Endothelial cell of umbilical vein (primary cell): ENCODE measurements around the gene GJD2. TPM values are rescaled to one million over a fixed set of nuclear protein-coding genes. Genes with fewer than 3 reads are reported as not detected.

Experiments
- BruUV-seq: library from RNA; stranded (reverse); fragments of 400-500 nt; replicated peaks from 2 replicates; lab custom pipeline; 2021; lab: Mats Ljungman, UMichigan
- CTCF ChIA-PET: fragments of 300-600, 350-600 bp; sonication (Branson Sonifier 250); formaldehyde crosslinking; loops from one replicate; lab custom pipeline; 2021; ENCODE audit warnings: antibody characterized with exemption, inconsistent platforms; lab: Charles Lee
- POLR2A ChIA-PET: fragments of 300-600, 350-600 bp; sonication (Branson Sonifier 250); formaldehyde crosslinking; loops from one replicate; lab custom pipeline; 2021; ENCODE audit warnings: antibody characterized with exemption, inconsistent platforms; lab: Charles Lee
- DNase-seq: peaks from one replicate; pipeline ENCODE4 v3.0.0-alpha.2; 2011; ENCODE audit warnings: low read depth, low spot score
- FAIRE-seq: peaks from 2 replicates; lab custom pipeline; 2011; peaks lifted over from hg19 to GRCh38; lab: Jason Lieb, UNC
- H2AFZ ChIP-seq: 2 replicates; pipeline ENCODE4 v1.6.0; 2012; ENCODE audit warnings: low read depth, low read length, control low read depth, inconsistent platforms
- H3K27ac ChIP-seq: 2 replicates; pipeline ENCODE4 v1.5.1; 2011; ENCODE audit warnings: low read depth, mild to moderate bottlenecking, control low read depth, low read length, moderate library complexity; ENCODE audit not compliant: insufficient read depth
- H3K27me3 ChIP-seq, 2 experiments: 2 replicates each; pipeline versions ENCODE4 v1.6.0 to v1.6.1; 2011; ENCODE audit warnings: low read length in 2 of 2, mixed read lengths in 1 of 2; ENCODE audit not compliant: control insufficient read depth in 2 of 2, insufficient read depth in 2 of 2
- H3K36me3 ChIP-seq, 2 experiments: 2 replicates in 1 of 2; 3 replicates in 1 of 2; pipeline ENCODE4 v1.5.1; 2011; ENCODE audit warnings: low read length in 2 of 2, mild to moderate bottlenecking in 1 of 2, moderate library complexity in 1 of 2; ENCODE audit not compliant: control insufficient read depth in 2 of 2, insufficient read depth in 2 of 2; ENCODE audit errors: extremely low read depth in 1 of 2
- H3K4me1 ChIP-seq: 3 replicates; pipeline ENCODE4 v1.5.1; 2011; ENCODE audit warnings: mild to moderate bottlenecking, low read length; ENCODE audit not compliant: control insufficient read depth, insufficient read depth; ENCODE audit errors: extremely low read depth
- H3K4me2 ChIP-seq: 2 replicates; pipeline ENCODE4 v1.6.1; 2011; ENCODE audit warnings: low read length, control low read depth, mixed read lengths; ENCODE audit not compliant: insufficient read depth
- H3K4me3 ChIP-seq, 3 experiments: fragments of 200-600 bp in 1 of 3; sonication (generic), shearing (Covaris generic) in 1 of 3; replicated peaks in 1 of 3; 2 replicates each; pipeline ENCODE4 v1.5.1; 2011 to 2016; ENCODE audit warnings: control low read depth in 3 of 3, low read length in 3 of 3, mild to moderate bottlenecking in 2 of 3, inconsistent platforms in 1 of 3, low read depth in 1 of 3, moderate library complexity in 1 of 3; ENCODE audit not compliant: insufficient read depth in 1 of 3
- H3K79me2 ChIP-seq: 2 replicates; pipeline ENCODE4 v1.6.0; 2012; ENCODE audit warnings: low read length, inconsistent platforms; ENCODE audit not compliant: control insufficient read depth, insufficient read depth
- H3K9ac ChIP-seq: replicated peaks from 2 replicates; pipeline ENCODE3; 2011; ENCODE audit warnings: low read length, control low read depth; ENCODE audit not compliant: insufficient read depth; ENCODE audit errors: extremely low read depth
- H3K9me1 ChIP-seq: replicated peaks from 3 replicates; pipeline ENCODE4 v1.6.0; 2011; ENCODE audit warnings: mild to moderate bottlenecking, low read length; ENCODE audit not compliant: control insufficient read depth, insufficient read depth; ENCODE audit errors: extremely low read depth
- H3K9me3 ChIP-seq: replicated peaks from 2 replicates; pipeline ENCODE4 v1.5.1; 2012; ENCODE audit warnings: low read length, inconsistent platforms; ENCODE audit not compliant: control insufficient read depth, insufficient read depth
- H4K20me1 ChIP-seq: replicated peaks from 2 replicates; pipeline ENCODE3; 2011; ENCODE audit warnings: mild to moderate bottlenecking, low read length; ENCODE audit not compliant: control insufficient read depth, insufficient read depth; ENCODE audit errors: extremely low read depth
- CTCF ChIP-seq, 2 donors: IDR thresholded peaks; 1 replicate in 1 of 2; 2 replicates in 1 of 2; pipeline ENCODE4 v1.5.1; 2011; ENCODE audit warnings: low read length in 2 of 2, mild to moderate bottlenecking in 2 of 2, moderate library complexity in 2 of 2, control low read depth in 1 of 2, inconsistent platforms in 1 of 2, low read depth in 1 of 2; ENCODE audit not compliant: insufficient read depth in 1 of 2; ENCODE audit errors: extremely low read depth in 1 of 2
- EZH2 ChIP-seq: IDR thresholded peaks from 2 replicates; pipeline ENCODE4 v1.6.1; 2012; ENCODE audit warnings: borderline replicate concordance, low read depth, mild to moderate bottlenecking, moderate library complexity, low read length, inconsistent platforms; ENCODE audit not compliant: severe bottlenecking
- FOS ChIP-seq: IDR thresholded peaks from 2 replicates; pipeline ENCODE4 v1.6.1; 2011; ENCODE audit warnings: mild to moderate bottlenecking, low read length, moderate library complexity, borderline replicate concordance; ENCODE audit not compliant: insufficient read depth
- GATA2 ChIP-seq: IDR thresholded peaks from 2 replicates; pipeline ENCODE4 v1.7.0; 2011; ENCODE audit warnings: low read depth, mild to moderate bottlenecking, moderate library complexity, mixed read lengths, low read length; ENCODE audit not compliant: insufficient read length, insufficient read depth
- JUN ChIP-seq: IDR thresholded peaks from 2 replicates; pipeline ENCODE4 v1.6.1; 2011; ENCODE audit warnings: borderline replicate concordance, low read depth; ENCODE audit not compliant: insufficient read length, insufficient read depth
- MAX ChIP-seq: IDR thresholded peaks from 2 replicates; pipeline ENCODE4 v1.6.1; 2011; ENCODE audit not compliant: insufficient read depth, insufficient read length
- MYC ChIP-seq: IDR thresholded peaks from one replicate; pipeline ENCODE4 v1.6.1; 2011; ENCODE audit warnings: mild to moderate bottlenecking, low read depth, low read length
- POLR2A ChIP-seq: IDR thresholded peaks from 2 replicates; pipeline ENCODE4 v1.6.1; 2012; ENCODE audit warnings: low read depth, mild to moderate bottlenecking, control low read depth, low read length
- POLR2AphosphoS5 ChIP-seq: IDR thresholded peaks from 2 replicates; pipeline ENCODE4 v1.6.1; 2012; ENCODE audit warnings: low read depth, mild to moderate bottlenecking, control low read depth, low read length, moderate library complexity; ENCODE audit not compliant: insufficient read depth
- dilution Hi-C: fragments of 300-500 bp; cut with MboI; formaldehyde crosslinking; loops from one replicate; pipeline ENCODE4 v1.15.0; 2019; ENCODE audit warnings: low sequenced_read_pairs; ENCODE audit not compliant: extremely low pct_ligation_motif_present
- intact Hi-C: fragments of 100-400 bp; cut with micrococcal nuclease; formaldehyde crosslinking; loops from one replicate; pipeline ENCODE4 v1.10.0; 2022
- polyA plus RNA-seq, 4 experiments: library from polyadenylated mRNA; depleted of rRNA in 3 of 4; stranded (reverse) in 3 of 4; unstranded in 1 of 4; fragments of >200 nt; gene quantifications; 2 replicates each; pipeline versions ENCODE4 v1.2.1 to v1.2.3, GENCODE V29; 2011 to 2012; ENCODE audit warnings: missing spikeins in 1 of 4
- total RNA-seq: library from RNA; stranded (reverse); gene quantifications from 2 replicates; pipeline ENCODE4 v1.2.3, GENCODE V29; 2021

The GJD2 gene
- total and polyA plus RNA-seq, 2 donors (not counting 3 experiments of a cell fraction or from before 2014, with no cell fraction given), result not detected

GRCh38 chr15:34776606-34777105 lies 21.9 kb upstream of the GJD2 start:
- Histone ChIP-seq H2AFZ (no peak overlapping the region), H3K9me1 (no peaks in the 10 kb centered on the region), H3K27ac (no peak overlapping the region), H3K9me3 (no peaks in the 10 kb centered on the region), H3K4me1 (no peaks in the 10 kb centered on the region), H3K36me3 (no peaks in the 10 kb centered on the region), H3K4me2 (no peak overlapping the region), H3K79me2 (no peaks in the 10 kb centered on the region), H4K20me1 (no peaks in the 10 kb centered on the region), H3K4me3 (no peak overlapping the region), H3K27me3 (peaks cover 16 to 18% of the 10 kb centered on the region in 2 experiments), H3K9ac (no peak overlapping the region)
- dilution Hi-C loops (no loop called here), intact Hi-C loops (no loop called here)
- no peak for TF ChIP-seq EZH2
- DNase-seq (no peak), FAIRE-seq (no peak)
- BruUV-seq, result no TSS peak
- ChIA-PET CTCF (interaction anchor here (1.0 kb wide), 1 partner anchor 155 kb away, joined by 3 read pairs; no protein-coding TSS in a partner anchor), POLR2A (no interaction called here)

- Histone ChIP-seq H3K27ac (no peak overlapping the region), H3K36me3 (no peaks in the 10 kb centered on the region), H3K9me3 (no peaks in the 10 kb centered on the region), H3K79me2 (no peaks in the 10 kb centered on the region), H3K9me1 (no peaks in the 10 kb centered on the region), H3K4me1 (no peaks in the 10 kb centered on the region), H2AFZ (no peak overlapping the region), H4K20me1 (no peaks in the 10 kb centered on the region), H3K9ac (no peak overlapping the region), H3K4me3 (no peak overlapping the region), H3K4me2 (no peak overlapping the region), H3K27me3 (peaks cover 16 to 30% of the 10 kb centered on the region in 2 experiments)
- dilution Hi-C loops (no loop called here), intact Hi-C loops (no loop called here)
- ChIA-PET CTCF (interaction anchor here (1.1 kb wide), 1 partner anchor 146 kb away, joined by 3 read pairs; no protein-coding TSS in a partner anchor), POLR2A (no interaction called here)
- FAIRE-seq, result no peak
- DNase-seq, result no peak
- no TSS peak for BruUV-seq
- TF ChIP-seq FOS (no peak), MAX (no peak), POLR2AphosphoS5 (no peak), GATA2 (no peak), MYC (no peak), JUN (no peak), EZH2 (no peak), CTCF (IDR thresholded peaks at IDR 0.05; ENCODE audit: extremely low read depth in 1 of 2, insufficient read depth in 1 of 2, low read depth in 1 of 2, low read length in 2 of 2) (no peak), POLR2A (no peak)
These were observed 19.1 kb upstream of the GJD2 start for GRCh38 chr15:34773917-34774316.
